Muscle layer of duodenum (tissue), 2 donors: ENCODE data around the gene FAH.

Experiments
- H3K27ac ChIP-seq: one replicate; pipeline ENCODE4 v1.7.0; 2013; ENCODE audit warnings: mild to moderate bottlenecking, low read length
- H3K27me3 ChIP-seq: one replicate; pipeline ENCODE4 v1.7.0; 2013; ENCODE audit warnings: low read depth, mild to moderate bottlenecking, control low read depth, low read length
- H3K36me3 ChIP-seq, 2 donors: one replicate each; pipeline ENCODE4 v1.7.0; 2013; ENCODE audit warnings: low read length in 2 of 2, control low read depth in 1 of 2, mild to moderate bottlenecking in 1 of 2; ENCODE audit not compliant: insufficient read depth in 2 of 2, control insufficient read depth in 1 of 2
- H3K4me1 ChIP-seq, 2 donors: one replicate each; pipeline ENCODE4 v1.7.0; 2013; ENCODE audit warnings: low read length in 2 of 2, mild to moderate bottlenecking in 2 of 2, control low read depth in 1 of 2, moderate library complexity in 1 of 2; ENCODE audit not compliant: insufficient read depth in 2 of 2, control insufficient read depth in 1 of 2
- H3K4me3 ChIP-seq, 2 donors: one replicate each; pipeline ENCODE4 v1.7.0; 2013; ENCODE audit warnings: low read length in 2 of 2, low read depth in 1 of 2, mild to moderate bottlenecking in 1 of 2
- H3K9me3 ChIP-seq, 2 donors: one replicate each; pipeline ENCODE4 v1.7.0; 2013; ENCODE audit warnings: low read length in 2 of 2, control low read depth in 1 of 2, mild to moderate bottlenecking in 1 of 2; ENCODE audit not compliant: control insufficient read depth in 1 of 2
- donor health status: healthy.

Gene FAH

DNA sequence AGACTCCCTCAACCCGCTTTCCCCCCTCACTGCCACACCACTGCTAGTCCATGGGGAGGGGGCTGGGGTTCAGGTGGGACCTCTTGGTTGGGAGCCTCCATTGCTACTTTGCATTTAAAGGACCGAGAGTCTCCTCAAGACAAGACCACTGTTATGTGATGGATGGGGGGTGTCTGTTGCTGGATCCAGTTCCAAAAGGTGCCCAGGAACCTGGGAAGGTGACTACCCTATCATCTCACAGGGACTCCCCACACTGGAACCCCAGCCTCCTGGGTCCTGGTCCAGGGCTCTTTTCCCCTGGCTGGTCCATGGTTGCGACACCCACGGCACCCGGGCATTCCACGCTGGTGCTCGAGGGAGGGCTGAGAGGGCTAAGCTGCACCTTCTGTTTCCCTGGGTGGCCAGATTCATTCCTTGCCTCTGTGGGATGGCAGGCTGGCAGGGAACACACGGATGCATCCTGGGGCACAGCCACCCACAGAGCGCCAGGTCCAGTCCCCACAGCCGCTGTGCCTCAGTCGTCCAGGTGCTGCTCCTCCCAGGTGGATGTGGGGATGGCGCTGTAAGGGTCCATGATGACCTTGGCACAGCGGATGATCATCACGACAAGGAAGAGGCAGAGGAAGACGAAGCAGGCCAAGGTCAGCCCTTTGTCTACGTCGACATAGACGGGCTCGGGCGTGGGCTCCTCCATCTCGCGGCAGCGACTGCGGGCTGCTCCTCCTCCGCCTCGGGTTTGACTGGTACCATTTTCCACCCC, 48.6 kb downstream of the FAH start:
- no peaks in the 10 kb centered on the region for H3K4me1 ChIP-seq

GRCh38 chr15:80202016-80202315, 49.2 kb downstream of the FAH start:
- no peaks in the 10 kb centered on the region for H3K36me3 ChIP-seq
- no peaks in the 10 kb centered on the region for H3K4me1 ChIP-seq
- no peaks in the 10 kb centered on the region for H3K9me3 ChIP-seq
- no peaks in the 10 kb centered on the region for H3K27me3 ChIP-seq
- H3K27ac ChIP-seq: no peak overlapping the region
- H3K4me3 ChIP-seq: no peak overlapping the region

More for the DNA sequence above, 48.6 kb downstream of the FAH start:
- no peak overlapping the region for H3K27ac ChIP-seq
- H3K36me3 ChIP-seq: no peaks in the 10 kb centered on the region
- H3K9me3 ChIP-seq: no peaks in the 10 kb centered on the region
- no peaks in the 10 kb centered on the region for H3K27me3 ChIP-seq
- H3K4me3 ChIP-seq: no peak overlapping the region

DNA sequence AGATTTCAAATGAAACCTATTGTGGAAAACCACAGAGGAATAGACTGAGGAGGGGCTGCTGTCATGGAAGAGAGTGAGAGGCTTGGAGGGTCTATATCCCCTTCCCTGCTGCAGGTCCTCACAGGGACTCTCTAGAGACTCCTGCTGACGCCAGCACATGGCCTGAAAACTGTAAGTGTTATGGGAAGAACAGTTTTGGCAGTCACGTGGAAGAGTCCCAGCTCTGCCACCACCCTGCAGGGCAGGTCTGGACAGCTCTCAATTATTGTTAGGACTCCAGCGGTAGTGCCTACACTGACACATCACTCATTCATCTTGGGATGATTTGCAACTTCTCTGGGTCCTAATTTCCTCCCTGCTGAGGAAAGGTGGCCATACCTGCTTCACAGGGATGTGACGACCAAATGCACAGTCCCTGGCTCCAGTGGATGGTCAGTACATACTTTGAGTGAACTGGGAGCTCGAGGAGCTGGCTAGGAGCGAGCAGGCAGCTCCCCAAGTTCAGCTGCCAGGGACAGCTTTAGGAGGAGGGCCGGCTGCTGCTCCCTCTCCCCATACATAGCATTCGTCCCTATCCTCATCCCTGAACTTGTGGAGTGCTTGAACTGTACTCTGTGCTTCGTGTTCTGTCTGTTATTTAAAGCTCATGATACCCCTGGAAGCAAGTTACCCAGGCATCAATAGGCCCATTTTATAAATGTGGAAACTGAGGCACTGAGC, 50.0 kb downstream of the FAH start:
- no peaks in the 10 kb centered on the region for H3K9me3 ChIP-seq
- no peak overlapping the region for H3K27ac ChIP-seq
- no peak overlapping the region for H3K4me3 ChIP-seq
- no peaks in the 10 kb centered on the region for H3K36me3 ChIP-seq
- H3K27me3 ChIP-seq: no peaks in the 10 kb centered on the region
- no peaks in the 10 kb centered on the region for H3K4me1 ChIP-seq

DNA sequence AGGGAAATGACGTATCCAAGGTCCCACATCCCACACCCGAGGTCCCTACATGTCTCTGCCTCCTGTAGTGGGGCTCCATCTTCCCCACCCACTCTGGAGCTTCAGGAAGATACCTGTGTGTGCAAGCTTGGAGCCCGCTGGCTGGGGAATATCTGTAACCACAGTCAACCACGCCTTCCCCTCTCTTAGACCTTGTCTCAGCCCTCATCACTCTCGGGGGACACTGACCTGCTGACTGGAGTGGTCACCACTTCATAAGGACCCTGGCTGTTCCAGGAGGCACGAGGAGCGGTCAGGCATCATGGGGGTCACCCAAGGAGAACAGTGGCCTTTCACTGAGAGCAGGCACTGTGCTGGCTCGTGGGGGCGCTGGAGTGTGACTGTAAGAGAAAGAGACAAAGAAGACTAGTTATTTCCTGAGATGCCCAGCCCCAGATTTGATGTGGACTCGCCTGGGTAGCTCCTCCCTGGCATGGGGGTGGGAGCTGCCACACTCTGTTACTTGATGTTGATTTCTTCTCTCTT, 50.6 kb downstream of the FAH start:
- Histone ChIP-seq H3K9me3 (no peaks in the 10 kb centered on the region), H3K4me3 (no peak overlapping the region), H3K36me3 (no peaks in the 10 kb centered on the region)

GRCh38 chr15:80204231-80204630, 51.4 kb downstream of the FAH start:
- Histone ChIP-seq H3K4me1 (no peaks in the 10 kb centered on the region), H3K9me3 (no peaks in the 10 kb centered on the region), H3K36me3 (no peaks in the 10 kb centered on the region), H3K27ac (no peak overlapping the region), H3K4me3 (no peak overlapping the region), H3K27me3 (no peaks in the 10 kb centered on the region)

More for the DNA sequence above, 50.6 kb downstream of the FAH start:
- H3K4me1 ChIP-seq: no peaks in the 10 kb centered on the region
- no peak overlapping the region for H3K27ac ChIP-seq
- no peaks in the 10 kb centered on the region for H3K27me3 ChIP-seq

GRCh38 chr15:80207887-80208286, 55.1 kb downstream of the FAH start:
- no peaks in the 10 kb centered on the region for H3K9me3 ChIP-seq
- no peaks in the 10 kb centered on the region for H3K4me1 ChIP-seq
- H3K4me3 ChIP-seq: no peak overlapping the region
- H3K27me3 ChIP-seq: no peaks in the 10 kb centered on the region
- no peak overlapping the region for H3K27ac ChIP-seq
- no peaks in the 10 kb centered on the region for H3K36me3 ChIP-seq

- Histone ChIP-seq H3K27me3 (no peaks in the 10 kb centered on the region), H3K4me3 (no peak overlapping the region), H3K36me3 (no peaks in the 10 kb centered on the region), H3K9me3 (peaks cover 0 to 7% of the 10 kb centered on the region in 2 donors), H3K27ac (no peak overlapping the region), H3K4me1 (no peaks in the 10 kb centered on the region)
Measured at GRCh38 chr15:80208758-80209734, 56.2 kb downstream of the FAH start.

DNA sequence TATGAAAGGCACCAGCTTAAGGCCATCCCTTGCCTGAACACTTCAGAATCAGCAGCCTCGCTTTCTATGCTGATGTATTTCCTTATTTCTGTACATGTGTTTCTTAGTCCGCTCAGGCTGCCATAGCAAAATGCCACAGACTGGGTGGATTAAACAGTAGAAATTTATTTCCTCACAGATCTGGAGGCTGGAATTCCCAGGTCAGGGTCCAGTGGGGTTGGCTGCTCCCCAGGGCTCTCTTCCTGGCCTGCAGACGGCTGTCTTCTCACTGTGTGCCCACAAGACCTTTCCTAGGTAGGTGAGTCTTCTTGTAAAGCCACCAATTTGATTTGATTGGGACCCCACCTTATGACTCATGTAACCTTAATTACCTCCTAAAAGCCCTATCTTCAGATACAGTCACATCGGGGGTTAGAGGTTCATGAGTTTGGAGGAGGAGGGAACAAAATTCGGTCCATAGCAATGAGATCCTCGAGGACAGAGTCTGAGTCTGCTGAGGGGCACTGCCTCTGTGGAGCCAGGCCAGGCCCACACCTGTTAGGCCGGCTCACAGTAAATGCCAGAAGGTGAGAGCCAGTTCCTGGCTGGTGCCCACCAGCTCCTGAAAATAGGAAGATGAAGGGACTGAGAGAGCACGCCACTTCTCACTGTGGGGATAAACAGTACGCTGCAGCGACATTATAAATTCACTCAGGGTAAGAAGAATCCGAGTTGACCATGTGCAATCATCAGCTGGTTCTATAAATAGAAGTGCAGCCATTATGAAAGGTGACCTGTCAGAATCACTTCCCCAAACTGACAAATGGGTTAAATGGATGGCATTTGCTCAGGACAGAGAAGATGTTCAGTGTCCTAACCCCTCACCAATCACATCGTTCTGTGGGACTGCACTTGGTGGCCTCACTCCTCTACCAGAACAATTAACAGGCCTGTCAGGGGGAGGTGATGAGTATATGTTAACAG, 58.1 kb downstream of the FAH start:
- Histone ChIP-seq H3K27ac (no peak overlapping the region), H3K9me3 (peaks cover 0 to 7% of the 10 kb centered on the region in 2 donors), H3K36me3 (no peaks in the 10 kb centered on the region), H3K4me1 (no peaks in the 10 kb centered on the region), H3K27me3 (no peaks in the 10 kb centered on the region), H3K4me3 (no peak overlapping the region)

DNA sequence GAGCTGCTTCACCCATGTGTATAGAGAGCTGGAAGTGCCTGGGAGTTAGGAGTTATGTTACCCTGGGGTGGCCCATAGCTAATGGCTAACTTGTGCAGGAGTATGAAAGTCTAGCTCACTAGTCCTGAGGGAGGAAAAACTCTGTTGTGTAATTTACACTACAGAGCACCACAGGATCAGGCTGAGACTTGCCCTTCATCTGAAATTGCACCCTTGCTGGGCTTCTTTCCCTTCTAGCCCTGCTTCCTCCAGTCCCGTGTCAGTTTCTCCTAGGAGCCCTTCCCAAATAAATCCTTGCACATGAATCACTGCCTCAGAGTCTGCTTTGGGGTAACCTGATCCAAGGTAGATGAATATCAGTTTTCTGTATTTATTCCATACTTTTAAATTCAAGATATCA, 59.2 kb downstream of the FAH start:
- Histone ChIP-seq H3K36me3 (no peaks in the 10 kb centered on the region), H3K9me3 (peaks cover 0 to 7% of the 10 kb centered on the region in 2 donors), H3K4me3 (no peak overlapping the region), H3K4me1 (no peaks in the 10 kb centered on the region), H3K27me3 (no peaks in the 10 kb centered on the region), H3K27ac (no peak overlapping the region)

GRCh38 chr15:80214910-80215309, 62.1 kb downstream of the FAH start:
- H3K27me3 ChIP-seq: no peaks in the 10 kb centered on the region

More at GRCh38 chr15:80214910-80215309, 62.1 kb downstream of the FAH start:
- Histone ChIP-seq H3K36me3 (no peaks in the 10 kb centered on the region), H3K4me3 (no peak overlapping the region), H3K9me3 (peaks cover 0 to 7% of the 10 kb centered on the region in 2 donors), H3K27ac (no peak overlapping the region), H3K4me1 (no peaks in the 10 kb centered on the region)
